T-helper 2 cell treated with Interferon-gamma antibody and Interleukin-4, amounts not matched to agents 100 ng/mL and 5 ng/mL, for 36 hours (primary cell): ENCODE measurements around the gene SNX19. TPM values are rescaled to one million over a fixed set of nuclear protein-coding genes. Genes with fewer than 3 reads are reported as not detected.

Source experiments
- intact Hi-C: fragments of 100-400 bp; cut with micrococcal nuclease; formaldehyde crosslinking; loops from one replicate; pipeline ENCODE4 v1.15.1; 2023
- total RNA-seq: library from RNA; stranded (reverse); gene quantifications from 2 replicates; pipeline ENCODE4 v1.2.3, GENCODE V29; 2022

The SNX19 gene
- total RNA-seq, 1 donor from 2014 or later = 49.3 TPM

GRCh38 chr11:130908061-130908460, 8.2 kb downstream of the SNX19 start:
- intact Hi-C loops = no loop called here

DNA sequence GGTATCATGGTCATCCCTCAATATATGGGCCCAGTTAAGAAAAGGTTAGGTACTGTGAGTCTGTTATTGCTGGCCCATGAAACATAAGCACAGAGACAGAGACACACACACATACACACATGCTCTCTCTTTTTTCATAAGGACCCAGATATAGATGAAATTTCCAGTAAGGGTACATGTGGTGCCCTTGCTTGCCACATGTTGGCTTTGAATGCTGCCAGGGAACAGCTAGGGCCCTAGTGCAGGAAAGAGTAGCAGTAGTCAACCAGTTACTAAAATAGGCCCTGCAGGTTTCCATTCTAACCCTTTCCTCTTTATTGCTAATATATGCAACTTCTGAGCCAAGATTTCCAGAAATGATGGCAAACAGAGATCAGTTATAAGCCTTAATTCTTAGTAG, 9.1 kb downstream of the SNX19 start:
- intact Hi-C loops = no loop called here

GRCh38 chr11:130906616-130907015, 9.7 kb downstream of the SNX19 start:
- intact Hi-C loops = no loop called here

DNA sequence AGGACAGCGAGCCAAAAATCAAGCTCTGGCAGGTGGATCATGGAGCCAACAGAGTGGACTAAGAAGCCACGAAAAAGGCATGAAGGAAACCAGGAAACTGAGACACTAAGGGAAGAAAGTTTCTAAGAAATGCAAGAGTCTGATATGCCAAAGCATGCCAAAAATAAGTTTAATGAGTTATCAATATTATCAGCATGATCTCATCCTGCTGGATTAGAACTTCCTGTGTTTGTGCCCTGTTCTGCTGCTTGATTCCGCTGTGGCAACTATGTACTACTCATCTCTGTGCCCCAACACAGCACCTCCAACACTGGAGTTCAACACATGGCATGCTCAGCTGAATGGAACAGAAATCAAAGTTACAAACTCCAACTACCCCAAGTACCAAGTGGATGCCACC, 10.8 kb downstream of the SNX19 start:
- intact Hi-C loops = no loop called here

DNA sequence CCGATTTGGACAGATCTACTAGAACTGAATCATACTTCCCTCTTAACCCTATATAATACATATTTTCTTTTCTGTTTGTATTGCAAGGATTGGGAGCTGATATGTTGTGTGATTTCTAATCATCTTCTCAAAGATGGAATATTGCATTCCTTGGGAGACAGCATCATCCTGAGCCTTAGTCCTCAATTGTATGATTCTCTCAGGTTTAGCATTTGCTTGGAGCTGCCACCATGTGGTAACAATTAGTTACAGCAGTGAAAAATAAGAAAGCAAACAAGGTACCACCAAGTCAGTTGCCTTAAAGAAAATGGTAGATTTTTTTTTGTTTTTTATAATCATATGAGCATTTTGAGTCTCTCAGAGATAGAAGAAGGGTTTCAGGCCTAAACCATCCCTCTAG, 11.9 kb downstream of the SNX19 start:
- intact Hi-C loops = no loop called here

DNA sequence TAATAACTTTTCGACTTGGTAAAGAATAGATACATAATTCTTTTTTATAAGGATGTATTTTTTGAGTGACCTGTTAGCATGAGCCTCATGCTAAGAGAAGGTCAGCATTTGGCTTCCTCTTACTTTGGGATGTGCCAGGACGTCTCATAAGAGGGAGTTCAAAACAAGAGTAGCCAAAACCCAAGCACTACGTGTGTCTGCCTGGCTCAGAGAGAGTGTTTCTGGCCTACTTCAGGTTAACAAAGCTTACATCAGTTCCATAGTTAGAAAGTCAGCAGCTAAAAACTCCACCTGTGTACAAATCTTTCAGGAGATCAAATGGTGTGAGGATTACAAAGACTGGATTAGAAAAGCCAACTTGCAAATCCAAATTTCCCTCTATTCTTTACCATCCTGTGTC, 13.9 kb downstream of the SNX19 start:
- intact Hi-C loops = no loop called here

DNA sequence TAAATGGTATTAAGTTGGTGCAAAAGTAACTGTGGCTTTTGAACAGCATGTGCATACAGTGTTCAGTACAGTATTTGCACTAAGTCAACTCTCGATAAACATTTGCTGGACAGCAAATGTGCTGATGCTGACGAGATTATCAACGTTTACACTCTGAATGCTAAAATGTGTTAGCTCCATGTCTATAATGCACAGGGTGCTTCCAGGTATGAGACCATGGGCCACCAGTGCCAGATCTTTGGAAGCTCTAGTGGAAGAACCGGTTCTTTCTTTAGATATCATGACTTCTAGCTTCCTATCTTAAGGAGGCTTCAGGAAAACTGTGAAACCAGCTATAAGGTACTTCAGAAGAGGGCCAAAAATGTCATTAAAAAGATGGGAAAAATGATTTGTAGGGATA, 17.2 kb downstream of the SNX19 start:
- intact Hi-C loops = no loop called here

- intact Hi-C loops = no loop called here
These were observed 18.8 kb downstream of the SNX19 start for GRCh38 chr11:130897262-130898182.

GRCh38 chr11:130894322-130895025, 21.8 kb downstream of the SNX19 start:
- intact Hi-C loops = loop anchor here (1.0 kb wide), 2 partner anchors 32 to 460 kb away; no protein-coding TSS in a partner anchor

GRCh38 chr11:130892861-130893260, 23.4 kb downstream of the SNX19 start:
- intact Hi-C loops = no loop called here

DNA sequence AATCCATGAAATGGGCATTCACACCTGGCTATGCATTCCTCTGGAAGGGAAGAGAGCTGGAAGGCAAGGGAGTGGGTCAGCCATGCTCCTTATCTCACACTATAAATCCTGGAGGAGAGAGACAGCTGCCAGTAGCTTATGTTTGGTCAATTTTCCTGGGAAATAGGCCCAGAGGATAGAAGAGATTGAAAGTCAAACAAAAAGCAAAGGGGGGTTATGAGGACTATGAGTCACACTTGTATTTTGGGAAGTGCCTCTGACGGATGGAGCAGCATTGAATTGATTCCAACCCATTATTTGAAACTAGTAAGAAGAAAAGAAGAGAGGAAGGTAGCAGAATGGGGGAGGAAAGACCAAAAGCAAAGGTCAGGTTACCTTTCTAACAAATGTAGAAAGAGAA, 25.0 kb downstream of the SNX19 start:
- intact Hi-C loops = no loop called here

- intact Hi-C loops = no loop called here
These were observed 26.1 kb downstream of the SNX19 start for GRCh38 chr11:130890039-130890745.

DNA sequence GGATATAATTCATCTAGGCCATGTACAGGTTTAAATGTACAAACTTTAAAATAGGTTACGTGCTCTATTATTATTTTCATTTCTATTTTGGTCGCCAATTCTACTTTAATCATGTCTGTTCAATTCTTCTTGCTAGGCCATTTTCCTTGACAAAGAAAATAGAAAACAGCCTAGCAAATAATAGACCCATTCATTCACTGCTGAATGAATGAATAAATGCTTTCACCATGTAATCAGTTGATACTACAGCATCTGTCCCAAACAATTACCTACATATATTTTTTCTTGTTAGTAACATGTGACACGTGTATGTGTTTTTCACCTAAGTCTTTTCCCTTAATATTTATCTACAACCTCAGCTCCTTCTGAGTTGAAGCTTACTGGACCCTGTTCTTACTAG, 27.5 kb downstream of the SNX19 start:
- intact Hi-C loops = no loop called here

- intact Hi-C loops = no loop called here
These were observed 29.6 kb downstream of the SNX19 start for GRCh38 chr11:130886704-130887103.

GRCh38 chr11:130882138-130882551, 34.1 kb downstream of the SNX19 start:
- intact Hi-C loops = no loop called here

- intact Hi-C loops = no loop called here
These were observed 34.7 kb downstream of the SNX19 start for GRCh38 chr11:130881475-130882137.

- intact Hi-C loops = no loop called here
These were observed 36.4 kb downstream of the SNX19 start for GRCh38 chr11:130879836-130880235.

DNA sequence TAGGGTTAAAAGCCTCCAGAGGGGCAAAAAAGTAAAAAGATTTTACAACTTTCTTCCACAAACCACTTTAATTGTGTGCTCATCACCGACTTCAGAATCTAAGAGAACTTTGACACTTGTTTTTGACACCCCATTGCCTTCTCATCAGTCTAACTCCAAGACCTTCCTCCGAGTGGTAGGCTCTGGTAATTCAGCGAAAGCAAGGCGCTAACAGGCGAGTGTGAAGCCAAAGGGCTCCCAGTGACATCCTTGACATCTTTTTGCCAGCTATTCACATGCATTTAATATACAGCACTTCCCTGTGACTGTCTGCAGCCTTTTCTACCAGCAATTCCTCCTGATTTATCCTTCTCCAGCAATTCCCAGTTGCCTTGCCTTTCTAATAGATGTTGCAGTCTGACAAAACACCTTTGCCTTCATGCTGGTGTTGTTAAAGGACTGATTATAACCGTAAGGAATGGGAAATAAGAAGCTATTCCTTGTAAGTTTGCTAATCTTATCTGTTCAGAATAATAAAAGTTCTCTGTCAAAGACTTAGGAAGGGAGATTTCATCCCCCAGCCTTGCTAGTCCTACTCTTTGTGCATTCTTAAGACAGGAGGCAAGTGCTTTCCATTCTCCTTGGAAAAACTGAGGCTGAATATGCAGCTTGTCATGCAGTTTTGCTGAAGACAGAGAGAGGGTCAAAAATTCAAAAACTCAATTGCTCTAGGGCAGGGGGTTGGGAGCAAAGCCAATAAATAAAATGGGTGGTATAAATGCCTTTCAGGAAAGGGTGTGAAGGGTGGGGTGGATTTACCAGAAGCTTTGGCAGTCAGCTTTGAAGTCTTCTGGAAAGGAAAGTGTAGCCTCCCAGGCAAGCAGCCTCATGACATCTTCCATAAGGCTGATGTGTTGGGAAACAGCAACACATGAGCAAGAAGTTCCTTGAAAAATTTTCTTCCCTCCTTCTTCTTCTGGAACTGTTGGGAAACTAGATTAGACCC, 39.1 kb downstream of the SNX19 start:
- intact Hi-C loops = no loop called here

DNA sequence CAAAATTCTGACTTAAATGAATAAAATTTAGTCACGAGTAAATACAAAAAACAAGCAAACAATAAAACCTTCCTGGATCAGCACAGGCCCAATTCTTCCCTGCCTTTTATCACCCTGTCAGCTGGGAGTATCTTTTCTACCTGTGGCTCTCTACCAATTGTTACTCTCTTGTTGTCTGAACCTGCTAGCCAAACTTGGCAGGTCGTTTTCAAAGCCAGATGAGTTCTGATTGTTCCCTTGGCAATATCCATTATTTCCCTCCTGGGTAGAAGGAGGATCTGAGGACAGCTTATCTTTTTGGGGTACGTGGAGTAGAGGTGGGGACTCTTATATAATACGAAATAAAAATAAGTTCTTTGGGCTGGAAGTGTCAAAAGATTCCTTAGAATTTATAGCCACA, 40.2 kb downstream of the SNX19 start:
- intact Hi-C loops = no loop called here

GRCh38 chr11:130874955-130875531, 41.2 kb downstream of the SNX19 start:
- intact Hi-C loops = no loop called here
